ENCODE data around the gene TACC2.

TACC2 gene

GRCh38 chr10:122113945-122114747 lies 125.2 kb downstream of the TACC2 start:
- Histone ChIP-seq H3K9me3 (ENCODE audit: control insufficient read depth, low read length) (no peaks in the 10 kb centered on the region), H2AFZ (ENCODE audit: low read depth, low read length) (no peak overlapping the region)

DNA sequence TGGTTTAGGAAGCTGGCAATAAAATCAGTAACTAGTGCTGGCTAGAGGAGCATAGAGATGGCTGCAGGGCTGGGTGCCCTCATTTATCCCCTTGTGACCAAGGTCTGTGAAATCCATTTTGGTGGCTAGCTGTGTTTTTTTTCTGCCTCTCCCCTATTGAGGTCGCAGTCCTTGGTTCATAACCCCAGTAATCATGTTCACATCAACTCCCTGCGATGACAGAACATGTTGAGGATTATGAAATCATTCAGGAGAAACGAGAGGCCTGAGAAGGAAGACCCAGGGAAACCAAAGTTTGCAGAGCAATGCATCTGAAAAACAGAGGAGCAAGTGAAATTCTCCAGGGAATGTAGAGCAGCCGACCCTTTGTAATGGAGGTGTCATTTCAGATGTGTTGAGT lies 126.9 kb downstream of the TACC2 start:
- DNase-seq, result peak; percentile 49
- Histone ChIP-seq H3K4me1 (ENCODE audit: control insufficient read depth, insufficient read depth, low read depth, low read length) (peaks cover 26% of the 10 kb centered on the region), H4K91ac (ENCODE audit: low read length) (no peak overlapping the region), H2BK120ac (ENCODE audit: low read depth, low read length) (no peak overlapping the region), H3K27me3 (ENCODE audit: control insufficient read depth in 1 of 2, insufficient read depth in 1 of 2, low read length in 2 of 2) (no peaks in the 10 kb centered on the region), H2AFZ (ENCODE audit: low read depth, low read length) (no peak overlapping the region), H4K8ac (ENCODE audit: low read length) (no peak overlapping the region), H3K4ac (ENCODE audit: low read depth in 1 of 2, low read length in 2 of 2) (no peak overlapping the region), H3K4me3 (ENCODE audit: insufficient read depth in 1 of 2, low read depth in 1 of 2, low read length in 2 of 2) (no peak overlapping the region), H3K14ac (ENCODE audit: low read length in 2 of 2) (no peak overlapping the region), H3K23ac (ENCODE audit: low read length in 2 of 2) (no peak overlapping the region), H3K9ac (ENCODE audit: low read length) (no peak overlapping the region), H2AK5ac (ENCODE audit: low read length, severe bottlenecking) (no peak overlapping the region), H3K36me3 (ENCODE audit: control insufficient read depth in 1 of 2, insufficient read depth in 2 of 2, low read depth in 1 of 2, low read length in 2 of 2) (no peaks in the 10 kb centered on the region), H3K18ac (ENCODE audit: low read depth in 1 of 2, low read length in 2 of 2) (no peak overlapping the region), H3K27ac (ENCODE audit: low read length, poor library complexity, severe bottlenecking) (no peak overlapping the region), H3K79me1 (replicated peaks; ENCODE audit: low read length, poor library complexity, severe bottlenecking) (peaks cover 13% of the 10 kb centered on the region), H2BK5ac (ENCODE audit: low read depth, low read length, poor library complexity, severe bottlenecking) (no peak overlapping the region), H2BK12ac (ENCODE audit: low read length in 2 of 2) (no peak overlapping the region), H2BK15ac (ENCODE audit: low read depth, poor library complexity, severe bottlenecking) (no peak overlapping the region), H3K9me3 (ENCODE audit: control insufficient read depth, low read length) (no peaks in the 10 kb centered on the region), H3K4me2 (ENCODE audit: low read length, poor library complexity, severe bottlenecking) (no peak overlapping the region)
- 49% methylated on average over 3 of the region's 4 CpGs for WGBS

More at GRCh38 chr10:122113945-122114747, 125.2 kb downstream of the TACC2 start:
- H2BK15ac ChIP-seq (ENCODE audit: low read depth, poor library complexity, severe bottlenecking), result no peak overlapping the region
- H3K27ac ChIP-seq (ENCODE audit: low read length, poor library complexity, severe bottlenecking), result peak overlapping the region; percentile 24
- peaks cover 4% of the 10 kb centered on the region for H3K79me1 ChIP-seq (replicated peaks; ENCODE audit: low read length, poor library complexity, severe bottlenecking)
- H3K27me3 ChIP-seq (ENCODE audit: control insufficient read depth in 1 of 2, insufficient read depth in 1 of 2, low read length in 2 of 2), result no peaks in the 10 kb centered on the region
- peak overlapping the region; percentile 76 to 84 for H2BK12ac ChIP-seq (ENCODE audit: low read length in 2 of 2)
- peak overlapping the region; percentile 23 for H2BK120ac ChIP-seq (ENCODE audit: low read depth, low read length)
- peak overlapping the region; percentile 89 for H3K4me2 ChIP-seq (ENCODE audit: low read length, poor library complexity, severe bottlenecking)
- DNase-seq, result peak; percentile 57
- peak overlapping the region; percentile 70 to 71 for H3K4ac ChIP-seq (ENCODE audit: low read depth in 1 of 2, low read length in 2 of 2)
- no peak overlapping the region for H3K23ac ChIP-seq (ENCODE audit: low read length in 2 of 2)
- no peaks in the 10 kb centered on the region for H3K36me3 ChIP-seq (ENCODE audit: control insufficient read depth in 1 of 2, insufficient read depth in 2 of 2, low read depth in 1 of 2, low read length in 2 of 2)
- H3K18ac ChIP-seq (ENCODE audit: low read depth in 1 of 2, low read length in 2 of 2), result peak overlapping the region; percentile 59 to 99
- H3K4me1 ChIP-seq (ENCODE audit: control insufficient read depth, insufficient read depth, low read depth, low read length), result peaks cover 11% of the 10 kb centered on the region
- no peak overlapping the region for H2BK5ac ChIP-seq (ENCODE audit: low read depth, low read length, poor library complexity, severe bottlenecking)
- WGBS, result 20% methylated on average over 14 of the region's 18 CpGs
- peak overlapping the region; percentile 81 to 85 for H3K4me3 ChIP-seq (ENCODE audit: insufficient read depth in 1 of 2, low read depth in 1 of 2, low read length in 2 of 2)
- no peak overlapping the region for H2AK5ac ChIP-seq (ENCODE audit: low read length, severe bottlenecking)
- H3K9ac ChIP-seq (ENCODE audit: low read length), result peak overlapping the region; percentile 95
- no peak overlapping the region for H4K8ac ChIP-seq (ENCODE audit: low read length)
- no peak overlapping the region for H3K14ac ChIP-seq (ENCODE audit: low read length in 2 of 2)
- H4K91ac ChIP-seq (ENCODE audit: low read length), result no peak overlapping the region

DNA sequence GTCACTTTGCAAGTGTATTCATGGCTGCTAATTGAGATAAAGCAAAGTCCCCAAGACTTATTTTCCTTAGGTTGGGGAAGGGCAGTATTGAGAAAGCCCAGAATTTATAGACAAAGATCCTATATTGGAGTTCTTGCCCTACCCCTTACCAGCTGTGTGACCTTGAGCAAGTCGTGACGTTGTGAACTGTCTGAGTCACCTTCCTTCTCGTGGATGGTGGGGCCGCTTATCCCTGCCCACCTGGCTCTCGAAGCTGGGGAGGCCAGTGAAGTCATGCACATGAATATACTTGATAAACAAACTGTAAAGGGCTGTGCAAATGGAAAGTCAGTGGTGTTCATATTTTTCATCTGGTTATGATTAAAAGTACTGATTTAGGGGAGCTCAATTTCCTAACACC lies 127.4 kb downstream of the TACC2 start:
- no peak overlapping the region for H3K4me2 ChIP-seq (ENCODE audit: low read length, poor library complexity, severe bottlenecking)
- WGBS, result 0% methylated on average over 5 of the region's 5 CpGs
- no peak overlapping the region for H2BK120ac ChIP-seq (ENCODE audit: low read depth, low read length)
- no peak overlapping the region for H3K4ac ChIP-seq (ENCODE audit: low read depth in 1 of 2, low read length in 2 of 2)
- no peak overlapping the region for H2AFZ ChIP-seq (ENCODE audit: low read depth, low read length)
- H3K9ac ChIP-seq (ENCODE audit: low read length), result no peak overlapping the region
- H3K23ac ChIP-seq (ENCODE audit: low read length in 2 of 2), result no peak overlapping the region
- no peak overlapping the region for H2BK15ac ChIP-seq (ENCODE audit: low read depth, poor library complexity, severe bottlenecking)
- H3K9me3 ChIP-seq (ENCODE audit: control insufficient read depth, low read length), result no peaks in the 10 kb centered on the region
- no peak overlapping the region for H2BK12ac ChIP-seq (ENCODE audit: low read length in 2 of 2)
- peaks cover 30% of the 10 kb centered on the region for H3K4me1 ChIP-seq (ENCODE audit: control insufficient read depth, insufficient read depth, low read depth, low read length)
- H3K14ac ChIP-seq (ENCODE audit: low read length in 2 of 2), result no peak overlapping the region
- H3K18ac ChIP-seq (ENCODE audit: low read depth in 1 of 2, low read length in 2 of 2), result no peak overlapping the region
- H2BK5ac ChIP-seq (ENCODE audit: low read depth, low read length, poor library complexity, severe bottlenecking), result no peak overlapping the region
- no peak overlapping the region for H4K8ac ChIP-seq (ENCODE audit: low read length)
- H3K27ac ChIP-seq (ENCODE audit: low read length, poor library complexity, severe bottlenecking), result no peak overlapping the region
- H3K36me3 ChIP-seq (ENCODE audit: control insufficient read depth in 1 of 2, insufficient read depth in 2 of 2, low read depth in 1 of 2, low read length in 2 of 2), result no peaks in the 10 kb centered on the region
- H2AK5ac ChIP-seq (ENCODE audit: low read length, severe bottlenecking), result no peak overlapping the region
- H3K27me3 ChIP-seq (ENCODE audit: control insufficient read depth in 1 of 2, insufficient read depth in 1 of 2, low read length in 2 of 2), result no peaks in the 10 kb centered on the region
- H3K4me3 ChIP-seq (ENCODE audit: insufficient read depth in 1 of 2, low read depth in 1 of 2, low read length in 2 of 2), result no peak overlapping the region
- peak; percentile 90 for DNase-seq
- no peak overlapping the region for H4K91ac ChIP-seq (ENCODE audit: low read length)
- peaks cover 14% of the 10 kb centered on the region for H3K79me1 ChIP-seq (replicated peaks; ENCODE audit: low read length, poor library complexity, severe bottlenecking)

DNA sequence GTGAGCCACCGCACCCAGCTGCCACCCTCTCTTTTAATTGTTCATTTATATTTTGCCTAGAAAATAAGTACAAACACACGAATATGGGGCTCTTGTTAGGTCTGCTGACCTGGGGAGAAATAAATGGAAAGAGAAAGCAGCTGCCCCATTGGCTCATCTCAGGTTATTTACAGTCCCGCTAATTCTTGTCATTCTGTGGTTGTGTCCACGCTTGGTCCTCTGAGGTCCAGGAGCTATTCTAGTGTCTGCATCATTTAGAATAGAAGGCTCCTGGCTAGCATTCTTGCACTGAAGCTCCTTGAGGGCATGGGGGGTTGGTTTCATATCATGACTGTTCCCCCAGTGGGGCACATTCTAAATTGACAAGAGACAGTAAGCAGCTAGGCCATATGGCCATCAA lies 128.5 kb downstream of the TACC2 start:
- no peak overlapping the region for H2BK15ac ChIP-seq (ENCODE audit: low read depth, poor library complexity, severe bottlenecking)
- H3K4me3 ChIP-seq (ENCODE audit: insufficient read depth in 1 of 2, low read depth in 1 of 2, low read length in 2 of 2), result no peak overlapping the region
- no peak overlapping the region for H3K18ac ChIP-seq (ENCODE audit: low read depth in 1 of 2, low read length in 2 of 2)
- H3K4me2 ChIP-seq (ENCODE audit: low read length, poor library complexity, severe bottlenecking), result no peak overlapping the region
- no peaks in the 10 kb centered on the region for H3K36me3 ChIP-seq (ENCODE audit: control insufficient read depth in 1 of 2, insufficient read depth in 2 of 2, low read depth in 1 of 2, low read length in 2 of 2)
- no peak overlapping the region for H3K27ac ChIP-seq (ENCODE audit: low read length, poor library complexity, severe bottlenecking)
- H2AK5ac ChIP-seq (ENCODE audit: low read length, severe bottlenecking), result no peak overlapping the region
- H2BK120ac ChIP-seq (ENCODE audit: low read depth, low read length), result no peak overlapping the region
- no peak overlapping the region for H2BK5ac ChIP-seq (ENCODE audit: low read depth, low read length, poor library complexity, severe bottlenecking)
- no peak overlapping the region for H2AFZ ChIP-seq (ENCODE audit: low read depth, low read length)
- H3K4me1 ChIP-seq (ENCODE audit: control insufficient read depth, insufficient read depth, low read depth, low read length), result peaks cover 34% of the 10 kb centered on the region
- peak; percentile 78 for DNase-seq
- no peaks in the 10 kb centered on the region for H3K9me3 ChIP-seq (ENCODE audit: control insufficient read depth, low read length)
- H3K79me1 ChIP-seq (replicated peaks; ENCODE audit: low read length, poor library complexity, severe bottlenecking), result peaks cover 20% of the 10 kb centered on the region
- no peak overlapping the region for H3K14ac ChIP-seq (ENCODE audit: low read length in 2 of 2)
- no peak overlapping the region for H3K4ac ChIP-seq (ENCODE audit: low read depth in 1 of 2, low read length in 2 of 2)
- no peak overlapping the region for H3K9ac ChIP-seq (ENCODE audit: low read length)
- no peak overlapping the region for H2BK12ac ChIP-seq (ENCODE audit: low read length in 2 of 2)
- no peak overlapping the region for H4K91ac ChIP-seq (ENCODE audit: low read length)
- 71% methylated on average over 3 of the region's 4 CpGs for WGBS
- H3K23ac ChIP-seq (ENCODE audit: low read length in 2 of 2), result no peak overlapping the region
- H3K27me3 ChIP-seq (ENCODE audit: control insufficient read depth in 1 of 2, insufficient read depth in 1 of 2, low read length in 2 of 2), result no peaks in the 10 kb centered on the region
- H4K8ac ChIP-seq (ENCODE audit: low read length), result no peak overlapping the region

Data from mesenchymal stem cell (in vitro differentiated cells and primary cell).